GM18867 (cell line): Measurements from ENCODE around the gene BCO1.
"Not testable (repeated sequence)": the region's sequence is repeated elsewhere in the genome, so short reads cannot be mapped to it uniquely, and the experiment has no call there.

Source experiments
- ATAC-seq: cut with Tn5 transposase; IDR thresholded peaks from one replicate; pipeline ENCODE4 v1.9.1; 2021; ENCODE audit warnings: mild to moderate bottlenecking, moderate library complexity; ENCODE audit not compliant: unreplicated experiment

BCO1 gene, protein sequence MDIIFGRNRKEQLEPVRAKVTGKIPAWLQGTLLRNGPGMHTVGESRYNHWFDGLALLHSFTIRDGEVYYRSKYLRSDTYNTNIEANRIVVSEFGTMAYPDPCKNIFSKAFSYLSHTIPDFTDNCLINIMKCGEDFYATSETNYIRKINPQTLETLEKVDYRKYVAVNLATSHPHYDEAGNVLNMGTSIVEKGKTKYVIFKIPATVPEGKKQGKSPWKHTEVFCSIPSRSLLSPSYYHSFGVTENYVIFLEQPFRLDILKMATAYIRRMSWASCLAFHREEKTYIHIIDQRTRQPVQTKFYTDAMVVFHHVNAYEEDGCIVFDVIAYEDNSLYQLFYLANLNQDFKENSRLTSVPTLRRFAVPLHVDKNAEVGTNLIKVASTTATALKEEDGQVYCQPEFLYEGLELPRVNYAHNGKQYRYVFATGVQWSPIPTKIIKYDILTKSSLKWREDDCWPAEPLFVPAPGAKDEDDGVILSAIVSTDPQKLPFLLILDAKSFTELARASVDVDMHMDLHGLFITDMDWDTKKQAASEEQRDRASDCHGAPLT

DNA sequence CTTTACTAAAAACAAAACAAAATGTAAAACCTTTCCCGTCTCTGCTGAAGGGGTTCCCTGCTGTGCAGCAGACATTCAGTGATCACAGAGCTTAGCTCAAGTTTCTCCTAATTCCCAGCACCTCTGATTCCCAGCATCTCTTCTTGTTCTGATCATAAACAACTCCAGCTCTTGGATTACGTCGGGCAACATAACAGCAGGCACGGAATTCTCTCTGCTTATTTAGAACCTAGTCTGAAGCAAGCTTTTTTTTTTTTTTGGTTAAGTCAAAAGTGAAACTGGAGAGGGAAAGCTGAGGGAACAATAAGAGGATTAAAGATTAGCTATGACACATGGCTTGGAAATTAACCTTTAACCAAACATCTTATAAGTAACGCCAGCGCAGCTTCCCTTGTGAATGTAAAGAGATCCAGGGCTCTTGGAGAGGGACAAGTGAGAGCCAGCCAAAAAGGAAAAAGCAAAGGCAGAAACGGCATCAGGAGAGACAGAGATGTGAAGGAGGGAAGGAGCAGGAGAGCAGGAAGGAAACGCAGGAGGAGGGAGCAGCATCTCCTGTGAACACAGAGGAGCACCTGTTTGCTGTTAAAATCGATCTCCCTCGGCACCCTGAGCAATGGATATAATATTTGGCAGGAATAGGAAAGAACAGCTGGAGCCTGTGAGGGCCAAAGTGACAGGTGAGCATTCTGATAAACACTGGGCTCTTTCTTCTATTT, at the start of gene BCO1:
Gene BCO1 (plus strand): TSS at position 394 of the 716 bp plus-strand sequence. CDS start 220 bp downstream, at position 614.
- ATAC-seq: no peak

DNA sequence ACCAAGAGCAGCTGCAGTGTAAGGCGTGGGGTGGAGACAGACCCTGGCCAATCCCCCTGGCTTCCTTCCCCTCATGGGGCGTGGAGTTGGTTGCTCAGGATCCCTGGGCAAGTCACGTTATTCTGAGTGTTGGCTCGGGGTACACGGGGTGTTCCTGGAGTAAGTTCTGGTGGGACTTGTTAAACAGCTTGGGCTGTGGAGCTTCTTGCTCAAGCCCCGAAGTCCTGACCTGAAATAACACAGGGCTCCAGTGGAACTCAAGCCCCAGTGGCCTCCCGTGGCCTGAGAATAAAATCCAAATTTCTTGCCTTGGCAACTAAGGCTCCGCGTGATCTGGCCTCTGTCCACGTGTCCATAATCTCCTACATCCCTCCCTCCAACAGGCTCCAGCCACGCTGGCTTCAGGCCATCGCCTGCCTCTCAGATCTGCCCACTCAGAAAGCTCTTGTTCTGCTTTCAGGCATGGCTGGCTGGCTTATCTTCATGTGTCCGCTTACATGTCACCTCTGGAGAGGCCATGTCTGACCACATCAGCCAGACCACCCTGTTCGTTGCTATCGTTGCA, 49.3 kb upstream of the BCO1 start:
- no peak for ATAC-seq

DNA sequence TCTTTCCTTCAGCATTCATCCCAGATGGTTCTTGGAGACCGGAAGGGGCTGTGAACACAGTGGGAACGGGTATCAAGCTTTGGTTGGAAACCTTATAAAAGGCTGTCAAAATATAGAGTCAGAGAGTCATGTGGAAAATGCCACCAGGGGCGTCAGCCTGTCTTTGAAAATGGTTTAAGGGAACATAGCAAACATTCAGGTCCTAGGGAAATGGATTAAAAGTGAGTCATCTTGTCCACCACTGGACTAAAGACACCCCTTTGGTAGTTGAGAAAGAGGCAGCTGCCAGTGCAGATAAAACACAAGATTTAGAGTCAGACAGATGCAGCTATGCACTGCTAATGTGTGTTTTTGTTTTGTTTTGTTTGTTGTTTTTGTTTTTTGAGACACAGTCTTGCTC, 47.8 kb upstream of the BCO1 start:
- ATAC-seq: no peak

DNA sequence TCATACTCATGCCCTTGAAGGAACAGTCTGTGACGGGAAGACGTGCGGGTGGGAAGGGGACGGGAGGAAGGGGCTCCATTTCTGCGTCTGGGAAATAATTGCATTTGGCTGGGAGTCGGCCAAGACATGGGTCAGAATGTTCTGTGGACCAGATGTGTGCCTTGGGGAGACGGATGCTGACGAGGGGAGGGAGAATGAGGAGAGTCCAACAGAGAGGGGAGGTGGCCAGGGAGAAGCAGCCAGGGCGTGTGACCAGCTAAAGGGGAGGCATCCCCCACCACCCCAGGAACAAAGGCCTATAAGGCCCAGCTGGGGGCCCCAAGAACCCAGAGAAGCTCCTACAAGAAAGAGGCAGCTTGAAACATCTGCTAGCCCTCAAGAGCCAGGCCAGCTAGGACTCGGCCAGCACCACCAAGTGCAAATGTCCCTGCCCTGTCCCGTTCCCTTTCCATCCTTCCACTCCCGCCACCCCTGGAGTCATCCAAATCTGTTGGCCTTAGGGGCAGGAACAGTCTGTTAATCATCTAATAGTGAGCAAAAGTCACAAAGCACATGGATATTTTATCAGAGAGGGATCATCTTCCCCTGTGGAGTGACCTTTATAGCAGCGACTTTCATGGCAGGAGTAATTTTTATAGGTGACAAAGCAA, 42.5 kb upstream of the BCO1 start:
- ATAC-seq: no peak

DNA sequence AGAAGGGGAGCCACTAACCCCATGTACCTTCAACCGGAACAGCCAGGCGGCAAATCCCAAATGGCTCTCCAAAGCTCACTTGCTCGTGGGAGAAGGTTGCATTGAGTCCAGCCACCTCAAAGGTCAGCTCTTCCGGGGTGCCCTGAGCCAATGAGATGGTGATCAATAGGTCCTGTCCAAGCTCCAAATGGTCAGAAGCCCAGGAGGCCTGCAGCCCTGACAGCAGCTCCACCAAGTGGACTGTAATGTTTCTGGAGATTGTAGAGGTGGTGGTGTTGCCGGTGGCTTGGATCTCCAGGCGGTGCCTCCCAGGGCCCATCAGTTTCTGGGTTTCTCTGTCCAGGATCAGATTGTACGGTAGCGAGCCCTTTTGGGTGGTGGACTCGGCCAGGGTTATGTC, 39.9 kb upstream of the BCO1 start:
- ATAC-seq: no peak

DNA sequence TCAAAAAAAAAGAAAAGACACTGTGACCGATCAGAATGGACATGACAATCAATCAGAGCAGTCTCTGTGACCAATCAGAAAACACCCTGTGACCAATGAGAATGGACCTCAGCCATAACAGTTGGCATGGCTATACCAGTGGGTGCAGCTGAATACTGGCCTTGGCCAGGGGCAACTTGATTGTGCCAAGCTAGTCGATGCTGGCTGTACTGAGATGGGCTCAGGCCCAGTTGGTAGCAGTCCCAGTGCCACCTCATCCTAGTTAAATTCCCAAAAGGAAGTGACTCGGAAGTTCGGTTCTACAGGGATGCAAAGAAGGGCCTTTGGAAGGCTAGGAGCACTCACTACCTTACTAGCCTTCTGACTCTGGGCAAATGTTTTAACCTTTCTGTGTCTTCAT, 37.2 kb upstream of the BCO1 start:
- ATAC-seq: no peak

DNA sequence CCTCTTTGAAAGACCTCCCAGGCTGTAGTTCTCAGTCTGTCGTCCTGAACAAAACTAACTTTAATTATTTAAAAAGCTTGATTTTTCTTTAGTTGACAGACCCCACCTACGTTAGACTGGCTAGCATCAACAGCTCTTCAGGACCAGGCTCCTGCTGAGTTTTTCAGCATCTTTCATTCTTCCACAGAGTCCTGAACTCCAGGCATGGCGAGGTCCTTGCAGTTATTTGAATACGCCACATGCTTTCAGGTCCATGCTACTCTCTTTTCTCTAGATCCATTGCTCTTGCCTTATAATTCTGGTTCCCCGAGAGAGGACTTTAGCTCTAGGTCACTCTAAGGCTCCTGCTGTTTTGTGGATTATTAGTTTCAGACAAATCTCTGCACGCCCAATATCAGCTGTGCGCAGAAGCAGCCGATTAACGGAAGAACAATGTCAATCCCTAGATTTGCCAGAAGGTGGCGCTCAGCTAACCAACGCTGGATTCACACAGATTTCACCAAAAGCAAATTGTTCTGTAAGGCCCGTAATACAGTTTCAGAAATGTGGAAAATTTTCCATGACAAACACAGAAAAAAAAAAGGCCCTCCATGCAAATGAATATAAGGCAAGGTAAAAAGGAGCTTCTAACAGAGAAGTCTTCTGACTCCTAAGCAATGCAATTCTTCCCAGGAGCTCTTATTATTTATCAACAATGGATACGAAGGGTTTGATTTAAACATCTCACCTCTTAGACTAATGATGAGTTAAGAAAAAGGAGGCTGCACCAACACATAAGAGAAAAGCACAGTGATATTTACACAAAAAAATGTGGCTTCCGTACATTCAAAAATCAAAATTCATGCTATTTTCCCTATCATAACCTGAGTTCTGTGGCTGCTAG, 33.5 kb upstream of the BCO1 start:
- ATAC-seq: no peak

DNA sequence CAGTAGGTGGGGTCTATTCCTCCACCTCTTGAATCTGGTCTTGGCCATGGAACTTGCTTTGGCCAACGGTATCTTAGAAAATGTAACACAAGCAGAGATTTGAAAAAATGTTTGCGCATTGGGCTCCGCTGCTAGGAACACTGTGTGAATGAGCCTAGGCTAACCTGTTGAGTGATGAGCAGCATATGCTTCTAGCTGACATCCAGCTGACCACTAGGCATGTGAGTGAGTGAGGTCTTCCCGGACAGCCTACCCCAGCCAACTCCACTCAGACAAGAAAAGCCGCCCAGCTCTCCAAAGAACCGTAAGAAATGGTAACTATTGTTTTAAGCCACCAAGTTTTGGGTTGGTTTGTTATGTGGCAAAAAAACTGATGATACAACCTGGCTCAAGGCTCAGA, 31.4 kb upstream of the BCO1 start:
- ATAC-seq: no peak

DNA sequence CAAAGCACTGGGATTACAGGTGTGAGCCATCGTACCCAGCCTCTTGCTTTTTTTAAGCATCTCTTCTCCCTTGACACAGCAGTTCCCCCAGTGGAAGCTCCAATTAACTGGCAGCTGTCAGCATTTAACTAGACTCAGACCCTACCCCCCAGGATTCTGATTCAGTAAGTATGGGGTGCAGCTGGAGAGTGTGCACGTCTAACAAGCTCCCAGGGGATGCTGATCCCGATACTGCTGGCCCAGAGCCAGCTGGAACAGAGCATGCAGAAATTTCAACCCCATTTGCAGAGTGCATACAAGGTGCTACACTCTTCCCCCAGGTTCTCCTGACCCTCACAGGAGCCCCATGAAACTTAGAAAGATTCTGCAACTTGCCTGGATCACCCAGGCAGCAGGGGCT, 27.7 kb upstream of the BCO1 start:
- ATAC-seq: no peak

DNA sequence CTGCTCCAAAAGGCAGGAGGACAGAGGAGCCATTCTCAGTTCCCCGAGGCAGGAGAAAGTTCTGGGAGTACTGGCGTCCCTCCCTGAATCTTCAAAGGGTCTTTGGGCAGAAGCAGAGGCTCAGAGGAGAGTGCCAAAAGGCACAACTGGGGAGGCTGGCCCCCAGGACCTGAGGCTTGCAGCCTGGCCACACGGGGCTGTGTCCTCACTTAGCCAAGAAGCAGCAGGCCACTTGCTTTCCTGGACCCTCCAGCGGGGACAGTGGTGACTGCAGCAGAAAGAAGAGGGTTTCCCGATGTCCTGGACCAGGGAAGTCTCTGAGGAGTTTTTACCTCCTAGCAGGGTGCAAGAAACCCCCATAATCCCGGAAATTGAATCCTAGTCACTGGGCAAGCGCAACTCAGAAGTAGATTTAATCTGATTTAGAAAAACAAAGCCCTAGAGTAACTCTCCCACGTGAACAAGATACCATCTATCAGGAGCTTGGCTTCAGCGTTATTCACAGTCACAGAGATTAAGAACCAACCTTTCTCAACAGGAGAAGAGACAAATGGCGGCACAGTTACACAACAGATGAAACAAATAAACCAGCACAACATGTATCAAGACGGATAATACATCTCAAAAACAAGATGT, 25.5 kb upstream of the BCO1 start:
- no peak for ATAC-seq

DNA sequence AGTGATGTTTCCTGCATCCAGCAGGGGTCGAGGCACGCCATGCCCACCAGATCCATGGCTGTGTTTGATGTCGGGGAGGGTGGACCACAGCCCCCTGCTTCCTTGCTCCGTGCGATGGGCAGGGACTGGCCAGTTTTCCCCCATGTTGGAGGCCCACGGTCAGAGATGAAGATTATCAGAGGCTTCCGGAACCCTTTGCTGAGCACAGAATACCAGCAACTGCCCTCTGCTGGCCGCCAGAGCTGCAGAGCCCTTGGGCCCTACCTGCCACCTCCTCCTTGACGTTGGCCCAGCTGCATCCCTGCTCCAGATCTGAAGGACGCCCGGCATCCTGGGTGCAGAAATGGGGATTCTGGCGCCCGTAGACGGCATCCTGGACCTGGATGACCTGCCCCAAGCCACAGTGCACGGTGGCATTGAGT, 23.7 kb upstream of the BCO1 start:
- no peak for ATAC-seq

DNA sequence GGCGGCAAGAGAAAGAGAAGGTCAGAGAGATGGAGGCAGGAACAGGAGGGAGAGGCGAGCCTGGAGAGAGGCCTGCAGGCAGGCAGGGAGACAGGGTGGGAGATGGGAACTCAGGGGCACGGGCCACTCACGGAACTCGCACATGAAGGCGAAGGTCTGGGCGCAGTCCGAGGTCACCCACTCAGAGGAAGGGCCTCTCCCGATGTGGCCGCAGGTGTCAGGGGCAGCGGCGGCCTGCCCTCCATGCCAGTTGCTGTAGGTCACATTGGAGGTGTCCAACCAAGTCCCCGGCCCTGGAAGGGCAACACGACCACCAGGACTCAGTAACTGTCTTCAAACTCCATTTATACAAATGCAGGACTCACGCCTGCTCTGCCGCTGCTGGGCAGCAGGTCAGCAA, 22.4 kb upstream of the BCO1 start:
- ATAC-seq: no peak

DNA sequence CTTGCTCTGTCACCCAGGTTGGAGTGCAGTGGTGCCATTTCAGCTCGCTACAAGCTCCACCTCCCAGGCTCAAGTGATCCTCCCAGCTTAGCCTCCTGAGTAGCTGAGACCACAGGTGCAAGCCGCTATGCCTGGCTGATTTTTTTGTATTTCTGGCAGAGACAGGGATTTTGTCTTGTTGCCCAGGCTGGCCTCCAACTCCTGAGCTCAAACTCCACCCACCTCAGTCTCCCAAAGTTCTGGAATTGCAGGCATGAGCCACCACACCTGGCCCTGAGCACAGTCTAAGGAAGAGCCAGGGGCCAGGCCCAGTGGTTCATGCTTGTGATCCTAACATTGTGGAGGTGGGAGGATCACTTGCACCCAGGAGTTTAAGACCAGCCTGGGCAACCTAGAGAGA, 21.8 kb upstream of the BCO1 start:
- no peak for ATAC-seq

DNA sequence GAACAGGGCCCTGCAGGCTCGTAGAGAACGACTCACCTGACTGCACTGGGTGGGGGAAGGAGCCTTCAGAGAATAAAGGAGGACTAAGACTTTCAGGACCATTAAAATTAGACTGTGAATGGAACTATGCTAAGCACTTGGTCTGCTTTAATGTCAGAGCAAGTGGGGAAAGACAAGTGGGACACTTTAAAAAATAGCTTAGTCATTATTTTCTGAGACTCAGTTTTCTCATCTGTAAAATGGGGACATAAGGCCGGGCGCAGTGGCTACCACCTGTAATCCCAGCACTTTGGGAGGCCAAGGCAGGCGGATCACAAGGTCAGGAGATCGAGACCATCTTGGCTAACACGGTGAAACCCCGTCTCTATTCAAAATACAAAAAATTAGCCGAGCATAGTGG, 19.3 kb upstream of the BCO1 start:
- no peak for ATAC-seq

DNA sequence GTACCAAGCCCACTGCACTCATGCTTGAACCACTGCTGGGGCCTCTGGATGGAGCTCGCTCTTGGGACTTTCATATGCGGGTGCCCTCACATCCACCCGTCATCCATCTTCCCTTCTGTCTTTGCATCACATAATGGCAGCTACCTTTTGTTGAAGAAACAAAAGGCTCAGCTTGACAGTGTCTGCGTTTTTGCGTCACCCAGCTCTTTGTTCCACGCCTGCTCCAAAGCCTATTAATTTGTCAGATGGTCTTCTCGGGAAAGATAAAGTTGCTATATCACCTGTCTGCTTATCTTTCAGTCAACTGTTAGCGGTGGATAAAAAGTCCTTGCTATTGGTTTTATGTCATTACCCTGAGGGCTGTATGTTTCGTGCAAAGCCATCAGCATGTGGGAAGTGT, 18.1 kb upstream of the BCO1 start:
- ATAC-seq: no peak

DNA sequence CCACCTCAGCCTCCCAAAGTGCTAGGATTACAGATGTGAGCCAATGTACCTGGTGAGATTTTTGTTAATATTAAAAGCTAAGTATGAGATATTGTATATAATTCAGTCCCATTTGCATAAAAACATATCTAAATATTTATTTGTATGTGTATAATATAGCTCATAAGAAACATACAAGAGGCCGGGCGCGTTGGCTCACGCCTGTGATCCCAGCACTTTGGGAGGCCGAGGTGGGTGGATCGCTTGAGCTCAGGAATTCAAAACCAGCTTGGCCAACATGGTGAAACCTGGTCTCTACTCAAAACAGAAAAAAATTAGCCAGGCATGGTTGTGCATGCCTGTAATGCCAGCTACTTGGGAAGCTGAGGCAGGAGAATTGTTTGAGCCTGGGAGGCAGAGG, 16.8 kb upstream of the BCO1 start:
- ATAC-seq: no peak

DNA sequence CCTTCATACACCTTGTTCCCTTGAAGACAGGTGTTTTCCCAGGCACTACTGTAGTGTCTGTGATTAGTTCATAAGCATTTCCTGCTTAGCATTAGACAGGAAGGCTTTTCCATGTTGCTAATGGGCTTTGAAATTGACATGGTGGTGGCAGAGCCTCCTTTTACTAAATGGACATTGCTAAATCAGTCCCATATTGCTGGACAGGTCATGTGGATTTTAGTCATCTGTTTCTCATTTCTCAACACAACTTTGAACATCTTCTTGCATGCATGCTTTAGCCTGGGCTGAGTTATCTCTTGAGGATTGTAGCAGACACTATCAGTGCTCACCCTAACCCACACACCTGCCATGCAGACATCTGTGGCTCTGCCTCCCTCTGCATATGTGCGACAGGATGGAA, 13.7 kb upstream of the BCO1 start:
- ATAC-seq: no peak

DNA sequence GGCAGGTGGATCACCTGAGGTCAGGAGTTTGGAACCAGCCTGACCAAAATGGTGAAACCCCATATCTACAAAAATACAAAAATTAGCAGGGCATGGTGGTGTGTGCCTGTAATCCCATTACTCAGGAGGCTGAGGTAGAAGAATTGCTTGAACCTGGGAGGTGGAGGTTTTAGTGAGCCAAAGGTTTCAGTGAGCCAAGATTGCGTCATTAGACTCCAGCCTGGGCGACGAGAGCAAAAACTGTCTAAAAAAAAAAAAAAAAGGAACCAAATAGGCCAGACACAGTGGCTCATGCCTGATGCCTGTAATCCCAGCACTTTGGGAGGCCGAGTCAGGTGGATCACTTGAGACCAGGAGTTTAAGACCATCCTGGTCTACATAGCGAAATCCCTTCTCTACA, 12.8 kb upstream of the BCO1 start:
- ATAC-seq: not testable (repeated sequence)

DNA sequence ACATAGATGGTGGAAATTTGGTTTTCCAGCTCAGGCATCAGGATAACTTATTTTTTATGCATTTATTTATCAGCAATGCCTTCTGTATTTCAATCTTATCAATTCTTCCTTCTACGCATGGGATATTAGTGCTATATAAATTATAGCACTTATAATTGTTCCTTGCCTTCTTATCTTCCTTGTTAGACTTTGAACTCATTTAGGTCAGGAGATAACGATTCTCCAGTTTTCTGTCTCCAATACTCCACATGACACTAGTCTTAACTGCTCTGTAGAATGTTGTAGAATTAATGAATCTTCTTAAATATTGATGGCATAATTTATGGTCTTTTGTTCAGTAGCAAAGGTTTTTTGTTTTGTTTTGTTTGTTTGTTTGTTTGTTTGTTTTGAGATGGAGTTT, 10.7 kb upstream of the BCO1 start:
- ATAC-seq: no peak

DNA sequence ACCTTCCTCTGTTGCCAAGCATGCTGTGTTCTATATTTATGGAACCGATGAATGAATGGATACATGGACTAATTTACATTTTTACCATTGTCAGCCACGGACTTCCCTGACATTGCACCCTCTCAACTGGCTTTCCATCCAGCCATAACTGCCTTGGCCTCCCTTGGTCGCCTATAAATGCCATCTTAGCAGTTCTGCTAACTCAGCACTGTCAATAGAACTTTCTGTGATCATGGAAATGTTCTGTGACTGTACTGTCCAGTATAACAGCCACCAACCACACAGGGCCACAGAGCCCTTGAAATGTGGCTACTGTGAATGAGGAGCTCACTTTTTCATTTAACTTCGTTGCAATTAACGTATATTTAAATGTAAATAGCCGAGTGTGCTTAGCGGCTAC, 8.7 kb upstream of the BCO1 start:
- ATAC-seq: no peak
